BE2C (cell line): Measurements from ENCODE around the gene CRTC3.
"Not testable (repeated sequence)": the region's sequence is repeated elsewhere in the genome, so short reads cannot be mapped to it uniquely, and the experiment has no call there.

Experiments used
- DNase-seq: peaks from one replicate; pipeline ENCODE4 v3.0.0-alpha.2; 2020
- H3K27me3 ChIP-seq: fragments of 250-450 bp; sonication (Bioruptor Pico); 2 replicates; pipeline ENCODE4 v1.5.1; 2020; ENCODE audit warnings: mild to moderate bottlenecking
- H3K36me3 ChIP-seq: fragments of 250-450 bp; sonication (Bioruptor Pico); 2 replicates; pipeline ENCODE4 v1.5.1; 2020; ENCODE audit warnings: mild to moderate bottlenecking
- H3K4me1 ChIP-seq: fragments of 250-450 bp; sonication (Bioruptor Pico); 2 replicates; pipeline ENCODE4 v1.5.1; 2020
- H3K4me3 ChIP-seq: 2 replicates; pipeline ENCODE4 v1.5.1; 2011; ENCODE audit warnings: low read depth, low read length
- H3K9me3 ChIP-seq: fragments of 250-450 bp; sonication (Bioruptor Pico); 2 replicates; pipeline ENCODE4 v1.5.1; 2020
- TF ChIP-seq, protein P1 (sequence below): IDR thresholded peaks from 2 replicates; pipeline ENCODE4 v1.5.1; 2012; ENCODE audit warnings: mild to moderate bottlenecking, low read depth, low read length

The CRTC3 gene

DNA sequence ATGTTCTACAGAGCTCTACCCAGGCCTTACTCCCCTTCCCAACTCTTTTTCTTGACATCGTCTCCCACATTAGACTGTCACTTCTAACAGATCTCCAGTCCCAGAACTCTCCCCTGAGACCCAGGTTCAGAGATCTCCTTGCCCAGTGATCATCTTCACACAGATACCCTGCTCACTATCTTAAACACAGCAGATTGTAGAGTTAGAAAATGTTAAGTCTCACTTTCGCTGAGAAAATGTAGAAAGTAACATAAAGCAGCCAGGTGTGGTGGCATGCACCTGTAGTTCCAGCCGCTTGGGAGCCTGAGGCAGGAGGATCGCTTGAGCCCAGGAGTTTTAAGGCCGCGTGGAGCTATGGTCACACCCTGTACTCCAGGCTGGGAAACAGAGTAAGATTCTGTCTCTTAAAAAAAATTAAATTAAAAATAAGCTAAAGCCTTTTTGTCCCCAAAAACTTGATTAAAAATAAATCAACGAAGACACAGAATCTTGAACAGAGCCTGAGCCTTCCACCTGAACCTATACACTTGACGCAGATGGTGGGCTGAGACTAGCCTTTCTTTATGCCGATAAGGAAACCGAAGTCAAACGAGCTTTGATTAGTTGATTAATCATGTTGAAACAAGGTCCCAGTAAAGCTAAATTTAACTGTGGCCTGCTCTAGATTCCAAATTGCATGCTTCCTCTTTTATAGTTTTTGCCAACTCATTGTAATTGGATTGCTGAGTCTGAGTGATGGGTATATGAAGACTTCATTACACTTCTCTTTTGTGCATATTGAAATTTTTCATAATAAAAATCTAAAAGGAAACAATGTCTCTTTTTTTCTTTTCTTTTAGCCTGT lies 156.1 kb downstream of the CRTC3 start:
- Histone ChIP-seq H3K27me3 (no peaks in the 10 kb centered on the region), H3K36me3 (no peaks in the 10 kb centered on the region), H3K4me1 (no peaks in the 10 kb centered on the region), H3K4me3 (no peak overlapping the region), H3K9me3 (no peaks in the 10 kb centered on the region; the same call in 1 of the 2 replicates)
- TF ChIP-seq, protein P1, sequence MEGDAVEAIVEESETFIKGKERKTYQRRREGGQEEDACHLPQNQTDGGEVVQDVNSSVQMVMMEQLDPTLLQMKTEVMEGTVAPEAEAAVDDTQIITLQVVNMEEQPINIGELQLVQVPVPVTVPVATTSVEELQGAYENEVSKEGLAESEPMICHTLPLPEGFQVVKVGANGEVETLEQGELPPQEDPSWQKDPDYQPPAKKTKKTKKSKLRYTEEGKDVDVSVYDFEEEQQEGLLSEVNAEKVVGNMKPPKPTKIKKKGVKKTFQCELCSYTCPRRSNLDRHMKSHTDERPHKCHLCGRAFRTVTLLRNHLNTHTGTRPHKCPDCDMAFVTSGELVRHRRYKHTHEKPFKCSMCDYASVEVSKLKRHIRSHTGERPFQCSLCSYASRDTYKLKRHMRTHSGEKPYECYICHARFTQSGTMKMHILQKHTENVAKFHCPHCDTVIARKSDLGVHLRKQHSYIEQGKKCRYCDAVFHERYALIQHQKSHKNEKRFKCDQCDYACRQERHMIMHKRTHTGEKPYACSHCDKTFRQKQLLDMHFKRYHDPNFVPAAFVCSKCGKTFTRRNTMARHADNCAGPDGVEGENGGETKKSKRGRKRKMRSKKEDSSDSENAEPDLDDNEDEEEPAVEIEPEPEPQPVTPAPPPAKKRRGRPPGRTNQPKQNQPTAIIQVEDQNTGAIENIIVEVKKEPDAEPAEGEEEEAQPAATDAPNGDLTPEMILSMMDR, result no peak
- no peak for DNase-seq

DNA sequence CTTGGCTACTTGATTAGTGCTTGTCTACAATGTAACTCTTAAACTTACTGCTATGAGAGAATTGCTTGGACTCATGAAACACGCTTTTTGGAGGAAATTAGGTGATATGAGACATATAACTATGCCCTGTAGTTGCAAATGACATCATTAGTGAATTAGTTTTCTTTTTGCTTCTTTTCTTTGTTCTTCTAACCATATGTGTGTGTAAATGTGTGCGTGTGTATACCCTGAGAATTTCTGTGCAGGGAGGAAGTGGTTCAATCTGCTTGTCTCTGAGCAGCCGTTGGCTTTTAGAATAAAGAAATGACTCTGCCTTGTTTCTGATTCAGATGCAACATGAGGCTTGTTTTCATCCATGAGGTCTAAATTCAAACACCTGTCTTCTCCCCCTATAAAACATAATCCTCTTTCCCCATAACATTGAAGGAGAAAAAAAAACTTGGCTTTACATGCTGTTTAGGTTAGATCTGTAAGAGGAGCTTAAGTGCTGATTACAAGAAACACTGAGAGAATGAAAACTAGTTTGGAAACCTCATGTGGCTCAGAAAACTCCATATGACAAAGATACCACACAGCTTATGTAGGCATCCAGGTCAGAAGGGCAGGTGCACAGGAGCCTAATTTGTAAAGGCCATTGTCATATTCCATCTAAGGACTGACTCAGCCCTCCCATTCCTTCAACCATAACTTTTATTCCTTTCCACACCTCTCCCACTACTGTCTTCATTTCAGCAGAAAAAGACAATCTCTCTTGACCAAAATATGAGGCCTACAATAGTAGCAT lies 156.9 kb downstream of the CRTC3 start:
- H3K4me1 ChIP-seq, result no peaks in the 10 kb centered on the region
- TF ChIP-seq, protein P1, result no peak
- H3K27me3 ChIP-seq, result no peaks in the 10 kb centered on the region
- DNase-seq, result no peak
- H3K9me3 ChIP-seq, result no peaks in the 10 kb centered on the region; the same call in 1 of the 2 replicates
- no peaks in the 10 kb centered on the region for H3K36me3 ChIP-seq
- H3K4me3 ChIP-seq, result no peak overlapping the region

GRCh38 chr15:90689326-90689961 lies 159.7 kb downstream of the CRTC3 start:
- H3K4me1 ChIP-seq, H3K4me3 ChIP-seq, H3K9me3 ChIP-seq, H3K27me3 ChIP-seq, H3K36me3 ChIP-seq, DNase-seq: not testable (repeated sequence)

DNA sequence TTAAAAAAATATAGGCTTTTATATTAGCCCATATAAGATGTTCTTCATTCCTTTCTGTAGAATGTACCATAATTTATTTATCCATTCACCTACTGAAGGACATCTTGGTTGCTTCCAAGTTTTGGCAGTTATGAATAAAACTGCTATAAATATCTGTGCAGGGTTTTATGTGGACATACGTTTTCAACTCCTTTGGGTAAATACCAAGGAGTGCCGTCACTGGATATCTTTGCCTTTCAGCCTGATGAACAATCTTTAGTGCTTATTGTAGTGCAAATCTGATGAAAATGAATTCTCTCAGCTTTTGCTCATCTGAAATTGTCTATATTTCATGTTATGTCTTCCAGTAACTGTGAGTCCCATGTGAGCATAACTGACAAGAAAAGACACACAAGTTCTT lies 160.9 kb downstream of the CRTC3 start:
- no peaks in the 10 kb centered on the region for H3K27me3 ChIP-seq
- no peaks in the 10 kb centered on the region; the same call in 1 of the 2 replicates for H3K9me3 ChIP-seq
- H3K36me3 ChIP-seq, result no peaks in the 10 kb centered on the region
- no peaks in the 10 kb centered on the region for H3K4me1 ChIP-seq
- TF ChIP-seq, protein P1, result no peak
- no peak overlapping the region for H3K4me3 ChIP-seq
- DNase-seq, result no peak

DNA sequence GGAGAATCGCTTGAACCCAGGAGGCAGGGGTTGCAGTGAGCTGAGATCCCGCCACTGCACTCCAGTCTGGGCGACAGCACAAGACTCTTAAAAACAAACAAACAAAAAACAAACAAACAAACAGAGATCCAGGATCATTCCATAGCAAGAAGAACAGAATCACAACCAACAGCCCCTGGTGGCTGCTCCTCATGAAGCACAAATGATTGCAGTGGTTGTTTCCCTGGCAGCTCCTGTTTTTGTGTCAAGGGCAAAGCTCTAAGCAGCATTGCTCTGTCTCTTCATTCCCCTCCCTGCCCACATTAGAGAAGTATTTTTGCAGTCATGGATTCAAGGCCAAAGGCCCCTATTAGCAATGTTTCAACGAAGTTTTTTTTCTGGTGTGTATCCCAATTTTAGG lies 161.6 kb downstream of the CRTC3 start:
- H3K4me3 ChIP-seq, result no peak overlapping the region
- DNase-seq, result no peak
- H3K9me3 ChIP-seq, result no peaks in the 10 kb centered on the region; the same call in 1 of the 2 replicates
- H3K27me3 ChIP-seq, result no peaks in the 10 kb centered on the region
- TF ChIP-seq, protein P1, result no peak
- H3K36me3 ChIP-seq, result no peaks in the 10 kb centered on the region
- H3K4me1 ChIP-seq, result no peaks in the 10 kb centered on the region

DNA sequence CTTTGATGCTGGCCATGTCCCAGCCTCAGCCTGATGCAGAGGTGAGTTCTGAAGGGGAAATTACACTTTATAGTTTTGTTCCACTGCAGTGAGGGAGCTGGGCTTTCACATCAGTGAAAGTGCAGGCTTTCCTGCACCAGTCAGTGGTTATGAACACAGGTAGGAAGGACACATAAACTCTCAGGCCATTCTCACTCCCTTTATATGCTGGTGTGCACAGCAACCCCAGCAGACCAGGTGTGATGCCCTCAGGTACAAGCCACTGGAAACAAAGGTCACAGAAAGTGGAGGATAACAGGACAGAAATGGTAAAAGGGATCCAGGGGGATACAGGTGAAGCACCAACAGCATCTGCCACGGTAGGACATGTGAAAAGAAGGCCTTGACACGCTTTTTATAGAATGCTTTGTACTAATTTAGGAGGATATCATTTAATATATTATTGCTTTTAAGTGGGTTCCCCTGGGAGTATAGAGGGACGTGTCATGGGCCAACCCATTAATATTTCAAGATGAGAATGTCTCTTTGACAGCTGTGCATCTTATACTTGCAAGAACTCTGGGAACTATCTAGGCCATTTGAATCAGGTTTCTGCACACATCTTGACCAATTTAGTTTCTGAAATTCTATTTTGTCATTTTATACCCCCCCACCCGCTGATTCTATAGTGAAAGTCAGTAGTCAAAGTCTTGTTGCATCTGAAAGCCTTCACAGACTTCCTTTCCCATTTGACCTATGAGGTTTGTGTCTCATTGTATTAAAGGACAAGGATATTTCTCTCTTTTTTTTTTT lies 162.5 kb downstream of the CRTC3 start:
- TF ChIP-seq, protein P1, result no peak
- Histone ChIP-seq H3K36me3 (no peaks in the 10 kb centered on the region), H3K27me3 (no peaks in the 10 kb centered on the region), H3K4me3 (no peak overlapping the region), H3K4me1 (no peaks in the 10 kb centered on the region), H3K9me3 (no peaks in the 10 kb centered on the region; the same call in 1 of the 2 replicates)
- DNase-seq, result no peak
